Breast epithelium (tissue), 4 donors: ENCODE data around the gene PTPRN2. TPM values are rescaled to one million over a fixed set of nuclear protein-coding genes. Genes with fewer than 3 reads are reported as not detected.

Experiments used
- DNase-seq, 2 donors: peaks; one replicate each; pipeline ENCODE4 v3.0.0-alpha.2; 2019; ENCODE audit warnings: low spot score in 2 of 2
- H3K27ac ChIP-seq, 2 donors: fragments of 200-600 bp; sonication (generic) in 1 of 2; one replicate each; pipeline ENCODE4 v1.5.1; 2016 to 2019; ENCODE audit warnings: mild to moderate bottlenecking in 1 of 2
- H3K27me3 ChIP-seq, 2 donors: fragments of 200-600 bp; sonication (generic) in 1 of 2; one replicate each; pipeline versions ENCODE4 v1.5.1 to v1.6.0; 2017 to 2019; ENCODE audit warnings: control low read depth in 1 of 2, mild to moderate bottlenecking in 1 of 2
- H3K36me3 ChIP-seq: fragments of 200-600 bp; one replicate; pipeline ENCODE4 v1.5.1; 2019
- H3K4me1 ChIP-seq, 2 donors: fragments of 200-600 bp; sonication (generic); one replicate each; pipeline ENCODE4 v1.5.1; 2016 to 2019; ENCODE audit warnings: control low read depth in 1 of 2
- H3K4me3 ChIP-seq, 3 donors: fragments of 200-600 bp; sonication (generic); 1 replicate in 2 of 3; 2 replicates in 1 of 3; pipeline ENCODE4 v1.5.1; 2016 to 2019; ENCODE audit warnings: mild to moderate bottlenecking in 3 of 3, moderate library complexity in 2 of 3
- H3K9me3 ChIP-seq, 2 donors: fragments of 200-600 bp; sonication (generic) in 1 of 2; one replicate each; pipeline ENCODE4 v1.5.1; 2016 to 2019; ENCODE audit warnings: control low read depth in 1 of 2
- POLR2A ChIP-seq: fragments of 450-650 bp; IDR thresholded peaks from one replicate; pipeline ENCODE4 v1.6.1; 2016; ENCODE audit warnings: antibody characterized with exemption, mild to moderate bottlenecking, moderate library complexity
- POLR2AphosphoS5 ChIP-seq, 3 donors: sonication (generic); formaldehyde crosslinking; IDR thresholded peaks; one replicate each; pipeline ENCODE4 v1.6.1; 2017; ENCODE audit warnings: antibody characterized with exemption in 3 of 3
- intact Hi-C: fragments of 100-400 bp; cut with DNase I; formaldehyde crosslinking; loops from one replicate; pipeline ENCODE4 v1.15.1; 2023; ENCODE audit warnings: low total_unique reads
- total RNA-seq, 3 donors: library from RNA; depleted of rRNA; stranded (reverse); fragments of >200 nt; gene quantifications; one replicate each; pipeline ENCODE4 v1.1.0, GENCODE V29; 2016
- TF ChIP-seq, protein P1 (sequence below), 3 donors: fragments of 450-650 bp; IDR thresholded peaks; one replicate each; pipeline ENCODE4 v1.5.1; 2016 to 2017; ENCODE audit warnings: antibody characterized with exemption in 3 of 3, mild to moderate bottlenecking in 3 of 3, moderate library complexity in 3 of 3

The PTPRN2 gene
- total RNA-seq, 3 donors from 2014 or later = 1.6 to 2.2 (median 2.2) TPM

DNA sequence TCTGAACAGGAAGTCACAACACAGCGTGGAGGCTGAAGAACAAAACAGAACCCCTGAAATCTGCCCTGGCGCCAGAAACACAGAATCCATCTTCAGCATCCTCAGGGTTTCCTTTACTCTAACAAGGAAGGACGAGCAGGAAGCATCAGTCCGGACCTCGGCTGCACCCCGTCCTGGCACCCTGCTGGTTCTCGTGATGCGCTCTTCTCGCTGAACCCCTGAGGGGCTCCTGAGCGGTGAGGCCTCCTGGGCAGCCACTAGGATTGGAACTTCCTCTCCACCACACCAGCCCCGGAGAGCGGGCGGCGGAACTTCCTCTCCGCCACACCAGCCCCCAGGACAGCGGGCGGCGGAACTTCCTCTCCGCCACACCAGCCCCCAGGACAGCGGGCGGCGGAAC lies 461.9 kb downstream of the PTPRN2 start:
- TF ChIP-seq POLR2A = no peak
- TF ChIP-seq, protein P1, sequence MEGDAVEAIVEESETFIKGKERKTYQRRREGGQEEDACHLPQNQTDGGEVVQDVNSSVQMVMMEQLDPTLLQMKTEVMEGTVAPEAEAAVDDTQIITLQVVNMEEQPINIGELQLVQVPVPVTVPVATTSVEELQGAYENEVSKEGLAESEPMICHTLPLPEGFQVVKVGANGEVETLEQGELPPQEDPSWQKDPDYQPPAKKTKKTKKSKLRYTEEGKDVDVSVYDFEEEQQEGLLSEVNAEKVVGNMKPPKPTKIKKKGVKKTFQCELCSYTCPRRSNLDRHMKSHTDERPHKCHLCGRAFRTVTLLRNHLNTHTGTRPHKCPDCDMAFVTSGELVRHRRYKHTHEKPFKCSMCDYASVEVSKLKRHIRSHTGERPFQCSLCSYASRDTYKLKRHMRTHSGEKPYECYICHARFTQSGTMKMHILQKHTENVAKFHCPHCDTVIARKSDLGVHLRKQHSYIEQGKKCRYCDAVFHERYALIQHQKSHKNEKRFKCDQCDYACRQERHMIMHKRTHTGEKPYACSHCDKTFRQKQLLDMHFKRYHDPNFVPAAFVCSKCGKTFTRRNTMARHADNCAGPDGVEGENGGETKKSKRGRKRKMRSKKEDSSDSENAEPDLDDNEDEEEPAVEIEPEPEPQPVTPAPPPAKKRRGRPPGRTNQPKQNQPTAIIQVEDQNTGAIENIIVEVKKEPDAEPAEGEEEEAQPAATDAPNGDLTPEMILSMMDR (IDR thresholded peaks at IDR 0.05) = no peak
- no peak for TF ChIP-seq POLR2AphosphoS5 (IDR thresholded peaks at IDR 0.05)
- H3K27ac ChIP-seq = no peak overlapping the region
- H3K9me3 ChIP-seq = peaks cover 11 to 27% of the 10 kb centered on the region in 2 donors
- intact Hi-C loops = no loop called here
- H3K4me3 ChIP-seq = peak overlapping the region in 1 of 3 donors; percentile 21
- DNase-seq = no peak
- H3K27me3 ChIP-seq = no peaks in the 10 kb centered on the region
- no peaks in the 10 kb centered on the region for H3K36me3 ChIP-seq
- no peaks in the 10 kb centered on the region for H3K4me1 ChIP-seq

DNA sequence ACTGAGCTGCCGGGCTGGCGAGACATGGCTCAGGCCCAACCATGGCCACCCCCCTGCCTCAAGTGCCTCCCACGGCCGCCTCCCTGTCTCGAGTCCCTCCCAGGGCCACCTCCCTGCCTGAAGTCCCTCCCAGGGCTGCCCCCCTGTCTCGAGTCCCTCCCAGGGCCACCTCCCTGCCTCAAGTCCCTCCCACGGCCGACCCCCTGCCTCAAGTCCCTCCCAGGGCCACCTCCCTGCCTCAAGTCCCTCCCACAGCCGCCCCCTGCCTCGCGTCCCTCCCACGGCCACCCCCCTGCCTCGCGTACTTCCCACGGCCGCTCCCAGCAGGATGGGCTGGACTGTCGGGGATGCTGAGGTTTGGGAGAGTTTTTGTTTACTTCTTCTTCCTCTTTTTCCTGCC lies 462.5 kb downstream of the PTPRN2 start:
- H3K4me3 ChIP-seq = no peak overlapping the region
- TF ChIP-seq POLR2A (no peak), POLR2AphosphoS5 (IDR thresholded peaks at IDR 0.05) (no peak)
- TF ChIP-seq, protein P1 (IDR thresholded peaks at IDR 0.05) = no peak

DNA sequence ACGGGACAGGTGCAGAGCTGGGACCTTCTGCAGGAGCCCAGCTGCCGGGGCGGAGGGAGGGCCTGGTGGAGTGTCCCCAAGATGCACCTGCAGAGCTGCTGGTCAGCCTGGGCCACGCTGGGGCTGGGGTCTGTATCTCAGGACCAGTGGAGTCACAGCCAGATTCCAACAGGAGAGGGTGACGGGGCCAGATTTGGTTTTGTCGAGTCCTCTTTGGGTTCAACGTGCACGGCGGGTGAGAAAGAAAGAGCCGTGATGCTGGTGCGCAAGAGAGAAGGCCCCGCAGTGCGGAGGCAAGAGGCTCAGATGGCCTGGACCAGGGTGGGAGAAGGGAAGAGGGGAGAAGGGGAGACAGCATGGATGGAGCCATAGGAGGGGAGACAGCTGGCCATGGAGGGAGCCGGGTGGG lies 462.9 kb downstream of the PTPRN2 start:
- no peak for TF ChIP-seq POLR2AphosphoS5 (IDR thresholded peaks at IDR 0.05)
- TF ChIP-seq, protein P1 (IDR thresholded peaks at IDR 0.05) = no peak
- TF ChIP-seq POLR2A = no peak
- no peak overlapping the region for H3K27ac ChIP-seq
- no peaks in the 10 kb centered on the region for H3K27me3 ChIP-seq
- H3K4me3 ChIP-seq = no peak overlapping the region
- no peaks in the 10 kb centered on the region for H3K4me1 ChIP-seq
- peaks cover 22 to 34% of the 10 kb centered on the region in 2 donors for H3K9me3 ChIP-seq
- no peak for DNase-seq
- intact Hi-C loops = no loop called here
- H3K36me3 ChIP-seq = no peaks in the 10 kb centered on the region

More for the DNA sequence above, 462.5 kb downstream of the PTPRN2 start:
- intact Hi-C loops = no loop called here
- Histone ChIP-seq H3K9me3 (peaks cover 18 to 30% of the 10 kb centered on the region in 2 donors), H3K4me1 (no peaks in the 10 kb centered on the region), H3K27ac (no peak overlapping the region), H3K36me3 (no peaks in the 10 kb centered on the region), H3K27me3 (no peaks in the 10 kb centered on the region)
- no peak for DNase-seq

DNA sequence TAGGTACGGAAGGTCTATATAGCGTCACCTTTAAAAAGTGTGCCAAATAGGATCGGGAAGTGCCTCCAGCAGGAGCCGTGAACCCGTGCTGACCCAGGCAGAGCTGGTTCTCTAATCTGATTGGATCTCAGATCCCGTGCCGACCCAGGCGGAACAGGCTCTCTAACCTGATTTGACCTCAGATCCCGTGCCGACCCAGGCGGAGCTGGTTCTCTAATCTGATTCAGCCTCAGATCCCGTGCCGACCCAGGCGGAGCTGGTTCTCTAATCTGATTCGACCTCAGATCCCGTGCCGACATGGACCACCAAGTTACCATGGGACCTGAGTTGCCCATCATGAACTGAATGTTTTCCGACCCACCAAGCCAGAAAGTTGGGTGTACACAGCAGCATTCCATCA lies 463.9 kb downstream of the PTPRN2 start:
- intact Hi-C loops = no loop called here
- H3K27me3 ChIP-seq = no peaks in the 10 kb centered on the region
- H3K36me3 ChIP-seq = no peaks in the 10 kb centered on the region
- peaks cover 25 to 35% of the 10 kb centered on the region in 2 donors for H3K9me3 ChIP-seq
- no peak for TF ChIP-seq POLR2AphosphoS5 (IDR thresholded peaks at IDR 0.05)
- TF ChIP-seq, protein P1 (IDR thresholded peaks at IDR 0.05) = no peak
- TF ChIP-seq POLR2A = no peak
- H3K27ac ChIP-seq = no peak overlapping the region
- H3K4me3 ChIP-seq = no peak overlapping the region
- H3K4me1 ChIP-seq = no peaks in the 10 kb centered on the region
- no peak for DNase-seq

DNA sequence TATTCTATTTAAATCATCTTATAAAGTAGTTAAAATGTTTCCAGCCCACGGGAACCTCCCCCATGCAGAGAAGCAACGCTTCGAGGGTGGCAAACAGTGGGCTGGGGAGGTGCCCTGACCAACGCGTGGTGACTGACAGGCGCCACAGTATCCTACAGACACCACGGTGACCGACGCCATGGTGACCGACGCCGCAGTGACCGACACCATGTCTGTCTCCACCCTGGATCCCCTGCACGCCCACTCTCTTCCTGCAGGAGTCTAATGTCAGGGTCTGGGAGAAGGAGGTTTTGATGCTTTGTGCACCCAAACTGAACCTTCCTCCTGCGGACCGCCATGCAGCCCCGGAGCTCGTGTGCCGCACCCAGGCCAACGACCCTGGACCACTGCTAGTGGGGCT lies 464.4 kb downstream of the PTPRN2 start:
- Histone ChIP-seq H3K9me3 (peaks cover 30 to 35% of the 10 kb centered on the region in 2 donors), H3K4me1 (no peaks in the 10 kb centered on the region), H3K4me3 (no peak overlapping the region), H3K27ac (no peak overlapping the region), H3K36me3 (no peaks in the 10 kb centered on the region), H3K27me3 (no peaks in the 10 kb centered on the region)
- TF ChIP-seq POLR2AphosphoS5 (IDR thresholded peaks at IDR 0.05) = no peak
- no peak for TF ChIP-seq POLR2A
- TF ChIP-seq, protein P1 (IDR thresholded peaks at IDR 0.05) = no peak
- intact Hi-C loops = no loop called here
- DNase-seq = no peak
